WERI-Rb-1 (cell line): ENCODE data around the gene NT5DC3.

ENCODE experiments used
- DNase-seq: peaks from one replicate; pipeline ENCODE4 v3.0.0-alpha.2; 2020
- H3K27ac ChIP-seq: fragments of 250-450 bp; sonication (Bioruptor Pico); 2 replicates; pipeline ENCODE4 v1.5.1; 2020; ENCODE audit warnings: mild to moderate bottlenecking, moderate library complexity
- H3K27me3 ChIP-seq: fragments of 250-450 bp; sonication (Bioruptor Pico); 2 replicates; pipeline ENCODE4 v1.5.1; 2021; ENCODE audit warnings: mild to moderate bottlenecking, low read depth, moderate library complexity; ENCODE audit not compliant: insufficient read depth, severe bottlenecking
- H3K36me3 ChIP-seq: fragments of 250-450 bp; sonication (Bioruptor Pico); 2 replicates; pipeline ENCODE4 v1.5.1; 2020; ENCODE audit warnings: mild to moderate bottlenecking, moderate library complexity
- H3K4me3 ChIP-seq: 2 replicates; pipeline ENCODE4 v1.5.1; 2011; ENCODE audit warnings: low read depth, mild to moderate bottlenecking, control low read depth, low read length
- H3K9me3 ChIP-seq: fragments of 250-450 bp; sonication (Bioruptor Pico); 2 replicates; pipeline ENCODE4 v1.5.1; 2021; ENCODE audit warnings: mild to moderate bottlenecking, moderate library complexity; ENCODE audit not compliant: severe bottlenecking
- CTCF ChIP-seq: IDR thresholded peaks from 2 replicates; pipeline ENCODE4 v1.5.1; 2011; ENCODE audit warnings: low read depth, mild to moderate bottlenecking, control low read depth, inconsistent platforms, low read length

Gene NT5DC3

GRCh38 chr12:103833095-103833775 is 7.8 kb downstream of the NT5DC3 start:
- no peak for TF ChIP-seq CTCF
- Histone ChIP-seq H3K27me3 (no peaks in the 10 kb centered on the region), H3K4me3 (no peak overlapping the region), H3K9me3 (no peaks in the 10 kb centered on the region), H3K27ac (no peak overlapping the region), H3K36me3 (no peaks in the 10 kb centered on the region)
- no peak for DNase-seq

- Histone ChIP-seq H3K4me3 (no peak overlapping the region), H3K27me3 (no peaks in the 10 kb centered on the region), H3K36me3 (no peaks in the 10 kb centered on the region), H3K9me3 (no peaks in the 10 kb centered on the region), H3K27ac (no peak overlapping the region)
- DNase-seq = no peak
- no peak for TF ChIP-seq CTCF
Measured at GRCh38 chr12:103832048-103832997, 8.7 kb downstream of the NT5DC3 start.

GRCh38 chr12:103830730-103831320 is 10.2 kb downstream of the NT5DC3 start:
- H3K36me3 ChIP-seq = no peaks in the 10 kb centered on the region
- H3K27ac ChIP-seq = no peak overlapping the region
- no peaks in the 10 kb centered on the region for H3K27me3 ChIP-seq
- no peak for DNase-seq
- no peaks in the 10 kb centered on the region for H3K9me3 ChIP-seq
- no peak overlapping the region for H3K4me3 ChIP-seq
- no peak for TF ChIP-seq CTCF

- H3K9me3 ChIP-seq = no peaks in the 10 kb centered on the region
- DNase-seq = no peak
- no peaks in the 10 kb centered on the region for H3K36me3 ChIP-seq
- H3K27me3 ChIP-seq = no peaks in the 10 kb centered on the region
- TF ChIP-seq CTCF = no peak
- H3K4me3 ChIP-seq = no peak overlapping the region
- no peak overlapping the region for H3K27ac ChIP-seq
Measured at GRCh38 chr12:103830025-103830725, 10.9 kb downstream of the NT5DC3 start.

GRCh38 chr12:103829092-103829491 is 11.9 kb downstream of the NT5DC3 start:
- H3K27ac ChIP-seq = no peak overlapping the region
- DNase-seq = no peak
- H3K36me3 ChIP-seq = no peaks in the 10 kb centered on the region

More at GRCh38 chr12:103829092-103829491, 11.9 kb downstream of the NT5DC3 start:
- Histone ChIP-seq H3K9me3 (no peaks in the 10 kb centered on the region), H3K4me3 (no peak overlapping the region), H3K27me3 (no peaks in the 10 kb centered on the region)
- TF ChIP-seq CTCF = no peak
